ENCODE data around the gene LRIT3. TPM values are rescaled to one million over a fixed set of nuclear protein-coding genes. Genes with fewer than 3 reads are reported as not detected.
A peak's percentile ranks its signal among the peaks of the same experiment; 100 is the strongest.

The LRIT3 gene
- total and polyA plus RNA-seq, 2 of the 13 experiments (the other 11 are each of a cell fraction or from before 2014, with no cell fraction given), result 0.03 TPM; not detected in 1

DNA sequence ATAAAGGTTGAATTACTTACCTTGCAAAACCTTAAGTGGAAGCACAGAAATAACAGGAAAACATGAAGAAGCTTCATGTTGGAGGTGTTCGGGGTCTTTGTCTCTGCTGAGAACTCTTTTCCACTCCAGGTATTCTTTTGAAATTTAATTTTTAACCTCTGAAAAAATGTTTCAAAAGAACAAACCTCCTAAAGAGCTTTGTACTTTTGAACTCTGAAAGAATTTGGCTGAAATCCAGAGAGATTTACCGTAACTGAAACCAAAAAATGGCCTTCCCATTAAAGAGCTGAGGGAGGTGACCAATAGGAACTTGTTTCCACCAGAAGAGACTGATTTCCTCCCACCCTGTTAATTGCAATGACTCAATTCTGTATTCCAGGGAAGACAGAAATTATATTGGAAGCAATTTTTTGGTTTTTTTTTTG, 46.0 kb upstream of the LRIT3 start, which contains the start of gene CFI (continued):
- TF ChIP-seq, protein P1, sequence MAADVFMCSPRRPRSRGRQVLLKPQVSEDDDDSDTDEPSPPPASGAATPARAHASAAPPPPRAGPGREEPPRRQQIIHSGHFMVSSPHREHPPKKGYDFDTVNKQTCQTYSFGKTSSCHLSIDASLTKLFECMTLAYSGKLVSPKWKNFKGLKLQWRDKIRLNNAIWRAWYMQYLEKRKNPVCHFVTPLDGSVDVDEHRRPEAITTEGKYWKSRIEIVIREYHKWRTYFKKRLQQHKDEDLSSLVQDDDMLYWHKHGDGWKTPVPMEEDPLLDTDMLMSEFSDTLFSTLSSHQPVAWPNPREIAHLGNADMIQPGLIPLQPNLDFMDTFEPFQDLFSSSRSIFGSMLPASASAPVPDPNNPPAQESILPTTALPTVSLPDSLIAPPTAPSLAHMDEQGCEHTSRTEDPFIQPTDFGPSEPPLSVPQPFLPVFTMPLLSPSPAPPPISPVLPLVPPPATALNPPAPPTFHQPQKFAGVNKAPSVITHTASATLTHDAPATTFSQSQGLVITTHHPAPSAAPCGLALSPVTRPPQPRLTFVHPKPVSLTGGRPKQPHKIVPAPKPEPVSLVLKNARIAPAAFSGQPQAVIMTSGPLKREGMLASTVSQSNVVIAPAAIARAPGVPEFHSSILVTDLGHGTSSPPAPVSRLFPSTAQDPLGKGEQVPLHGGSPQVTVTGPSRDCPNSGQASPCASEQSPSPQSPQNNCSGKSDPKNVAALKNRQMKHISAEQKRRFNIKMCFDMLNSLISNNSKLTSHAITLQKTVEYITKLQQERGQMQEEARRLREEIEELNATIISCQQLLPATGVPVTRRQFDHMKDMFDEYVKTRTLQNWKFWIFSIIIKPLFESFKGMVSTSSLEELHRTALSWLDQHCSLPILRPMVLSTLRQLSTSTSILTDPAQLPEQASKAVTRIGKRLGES (CRISPR knock-in tag; IDR thresholded peaks at IDR 0.05; ENCODE audit: borderline replicate concordance), result no peak
- TF ChIP-seq, protein P2, sequence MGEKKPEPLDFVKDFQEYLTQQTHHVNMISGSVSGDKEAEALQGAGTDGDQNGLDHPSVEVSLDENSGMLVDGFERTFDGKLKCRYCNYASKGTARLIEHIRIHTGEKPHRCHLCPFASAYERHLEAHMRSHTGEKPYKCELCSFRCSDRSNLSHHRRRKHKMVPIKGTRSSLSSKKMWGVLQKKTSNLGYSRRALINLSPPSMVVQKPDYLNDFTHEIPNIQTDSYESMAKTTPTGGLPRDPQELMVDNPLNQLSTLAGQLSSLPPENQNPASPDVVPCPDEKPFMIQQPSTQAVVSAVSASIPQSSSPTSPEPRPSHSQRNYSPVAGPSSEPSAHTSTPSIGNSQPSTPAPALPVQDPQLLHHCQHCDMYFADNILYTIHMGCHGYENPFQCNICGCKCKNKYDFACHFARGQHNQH (CRISPR knock-in tag; IDR thresholded peaks at IDR 0.05), result no peak
- TF ChIP-seq ESRRA (CRISPR knock-in tag; IDR thresholded peaks at IDR 0.05; ENCODE audit: low read depth) (no peak), ZNF607 (CRISPR knock-in tag; IDR thresholded peaks at IDR 0.05; ENCODE audit: borderline replicate concordance) (no peak), SIN3B (IDR thresholded peaks at IDR 0.05; ENCODE audit: low read length) (no peak), DR1 (CRISPR knock-in tag; IDR thresholded peaks at IDR 0.05) (no peak), ZFP36L2 (CRISPR knock-in tag; IDR thresholded peaks at IDR 0.05) (no peak), THAP11 (CRISPR knock-in tag; IDR thresholded peaks at IDR 0.05) (no peak), ATF7 (IDR thresholded peaks at IDR 0.05) (no peak), ATF7 (CRISPR knock-in tag; IDR thresholded peaks at IDR 0.05) (no peak), ZNF550 (CRISPR knock-in tag; IDR thresholded peaks at IDR 0.05; ENCODE audit: borderline replicate concordance) (no peak), ZNF841 (CRISPR knock-in tag; IDR thresholded peaks at IDR 0.05; ENCODE audit: borderline replicate concordance) (no peak), RBM39 (IDR thresholded peaks at IDR 0.05; ENCODE audit: low read depth, low read length, poor library complexity, severe bottlenecking) (no peak), LCORL (IDR thresholded peaks at IDR 0.05) (peak; percentile 64; the same call in 1 of the 2 replicates), LCORL (CRISPR knock-in tag; IDR thresholded peaks at IDR 0.05) (no peak)
- TF ChIP-seq, protein P3, sequence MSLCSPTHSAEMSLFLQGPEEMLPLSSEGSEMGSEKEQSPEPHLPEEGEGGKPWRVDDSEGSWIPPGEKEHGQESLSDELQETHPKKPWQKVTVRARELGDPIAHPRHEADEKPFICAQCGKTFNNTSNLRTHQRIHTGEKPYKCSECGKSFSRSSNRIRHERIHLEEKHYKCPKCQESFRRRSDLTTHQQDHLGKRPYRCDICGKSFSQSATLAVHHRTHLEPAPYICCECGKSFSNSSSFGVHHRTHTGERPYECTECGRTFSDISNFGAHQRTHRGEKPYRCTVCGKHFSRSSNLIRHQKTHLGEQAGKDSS (CRISPR knock-in tag; IDR thresholded peaks at IDR 0.05; ENCODE audit: borderline replicate concordance, low read depth), result no peak
- TF ChIP-seq, protein P4, sequence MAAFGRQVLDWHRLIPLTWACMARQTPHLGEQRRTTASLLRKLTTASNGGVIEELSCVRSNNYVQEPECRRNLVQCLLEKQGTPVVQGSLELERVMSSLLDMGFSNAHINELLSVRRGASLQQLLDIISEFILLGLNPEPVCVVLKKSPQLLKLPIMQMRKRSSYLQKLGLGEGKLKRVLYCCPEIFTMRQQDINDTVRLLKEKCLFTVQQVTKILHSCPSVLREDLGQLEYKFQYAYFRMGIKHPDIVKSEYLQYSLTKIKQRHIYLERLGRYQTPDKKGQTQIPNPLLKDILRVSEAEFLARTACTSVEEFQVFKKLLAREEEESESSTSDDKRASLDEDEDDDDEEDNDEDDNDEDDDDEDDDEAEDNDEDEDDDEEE (CRISPR knock-in tag; IDR thresholded peaks at IDR 0.05), result no peak
- TF ChIP-seq, protein P5, sequence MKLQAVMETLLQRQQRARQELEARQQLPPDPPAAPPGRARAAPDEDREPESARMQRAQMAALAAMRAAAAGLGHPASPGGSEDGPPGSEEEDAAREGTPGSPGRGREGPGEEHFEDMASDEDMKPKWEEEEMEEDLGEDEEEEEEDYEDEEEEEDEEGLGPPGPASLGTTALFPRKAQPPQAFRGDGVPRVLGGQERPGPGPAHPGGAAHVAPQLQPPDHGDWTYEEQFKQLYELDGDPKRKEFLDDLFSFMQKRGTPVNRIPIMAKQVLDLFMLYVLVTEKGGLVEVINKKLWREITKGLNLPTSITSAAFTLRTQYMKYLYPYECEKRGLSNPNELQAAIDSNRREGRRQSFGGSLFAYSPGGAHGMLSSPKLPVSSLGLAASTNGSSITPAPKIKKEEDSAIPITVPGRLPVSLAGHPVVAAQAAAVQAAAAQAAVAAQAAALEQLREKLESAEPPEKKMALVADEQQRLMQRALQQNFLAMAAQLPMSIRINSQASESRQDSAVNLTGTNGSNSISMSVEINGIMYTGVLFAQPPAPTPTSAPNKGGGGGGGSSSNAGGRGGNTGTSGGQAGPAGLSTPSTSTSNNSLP (IDR thresholded peaks at IDR 0.05; ENCODE audit: low read depth, low read length), result no peak
- TF ChIP-seq, protein P6, sequence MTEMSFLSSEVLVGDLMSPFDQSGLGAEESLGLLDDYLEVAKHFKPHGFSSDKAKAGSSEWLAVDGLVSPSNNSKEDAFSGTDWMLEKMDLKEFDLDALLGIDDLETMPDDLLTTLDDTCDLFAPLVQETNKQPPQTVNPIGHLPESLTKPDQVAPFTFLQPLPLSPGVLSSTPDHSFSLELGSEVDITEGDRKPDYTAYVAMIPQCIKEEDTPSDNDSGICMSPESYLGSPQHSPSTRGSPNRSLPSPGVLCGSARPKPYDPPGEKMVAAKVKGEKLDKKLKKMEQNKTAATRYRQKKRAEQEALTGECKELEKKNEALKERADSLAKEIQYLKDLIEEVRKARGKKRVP (CRISPR knock-in tag; IDR thresholded peaks at IDR 0.05), result no peak
- TF ChIP-seq, protein P7, sequence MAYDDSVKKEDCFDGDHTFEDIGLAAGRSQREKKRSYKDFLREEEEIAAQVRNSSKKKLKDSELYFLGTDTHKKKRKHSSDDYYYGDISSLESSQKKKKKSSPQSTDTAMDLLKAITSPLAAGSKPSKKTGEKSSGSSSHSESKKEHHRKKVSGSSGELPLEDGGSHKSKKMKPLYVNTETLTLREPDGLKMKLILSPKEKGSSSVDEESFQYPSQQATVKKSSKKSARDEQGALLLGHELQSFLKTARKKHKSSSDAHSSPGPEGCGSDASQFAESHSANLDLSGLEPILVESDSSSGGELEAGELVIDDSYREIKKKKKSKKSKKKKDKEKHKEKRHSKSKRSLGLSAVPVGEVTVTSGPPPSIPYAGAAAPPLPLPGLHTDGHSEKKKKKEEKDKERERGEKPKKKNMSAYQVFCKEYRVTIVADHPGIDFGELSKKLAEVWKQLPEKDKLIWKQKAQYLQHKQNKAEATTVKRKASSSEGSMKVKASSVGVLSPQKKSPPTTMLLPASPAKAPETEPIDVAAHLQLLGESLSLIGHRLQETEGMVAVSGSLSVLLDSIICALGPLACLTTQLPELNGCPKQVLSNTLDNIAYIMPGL (CRISPR knock-in tag; IDR thresholded peaks at IDR 0.05; ENCODE audit: borderline replicate concordance in 1 of 2, low read depth in 1 of 2), result no peak

Measured in HepG2 (cell line).